Breast epithelium (tissue), 4 donors: ENCODE data around the gene EPM2A. TPM values are rescaled to one million over a fixed set of nuclear protein-coding genes. Genes with fewer than 3 reads are reported as not detected.
"Not testable (repeated sequence)": the region's sequence is repeated elsewhere in the genome, so short reads cannot be mapped to it uniquely, and the experiment has no call there.

Experiments
- DNase-seq, 2 donors: peaks; one replicate each; pipeline ENCODE4 v3.0.0-alpha.2; 2019; ENCODE audit warnings: low spot score in 2 of 2
- H3K27ac ChIP-seq, 2 donors: fragments of 200-600 bp; sonication (generic) in 1 of 2; one replicate each; pipeline ENCODE4 v1.5.1; 2016 to 2019; ENCODE audit warnings: mild to moderate bottlenecking in 1 of 2
- H3K27me3 ChIP-seq, 2 donors: fragments of 200-600 bp; sonication (generic) in 1 of 2; one replicate each; pipeline versions ENCODE4 v1.5.1 to v1.6.0; 2017 to 2019; ENCODE audit warnings: control low read depth in 1 of 2, mild to moderate bottlenecking in 1 of 2
- H3K36me3 ChIP-seq: fragments of 200-600 bp; one replicate; pipeline ENCODE4 v1.5.1; 2019
- H3K4me1 ChIP-seq, 2 donors: fragments of 200-600 bp; sonication (generic); one replicate each; pipeline ENCODE4 v1.5.1; 2016 to 2019; ENCODE audit warnings: control low read depth in 1 of 2
- H3K4me3 ChIP-seq, 3 donors: fragments of 200-600 bp; sonication (generic); 1 replicate in 2 of 3; 2 replicates in 1 of 3; pipeline ENCODE4 v1.5.1; 2016 to 2019; ENCODE audit warnings: mild to moderate bottlenecking in 3 of 3, moderate library complexity in 2 of 3
- H3K9me3 ChIP-seq, 2 donors: fragments of 200-600 bp; sonication (generic) in 1 of 2; one replicate each; pipeline ENCODE4 v1.5.1; 2016 to 2019; ENCODE audit warnings: control low read depth in 1 of 2
- CTCF ChIP-seq, 3 donors: fragments of 450-650 bp; IDR thresholded peaks; one replicate each; pipeline ENCODE4 v1.5.1; 2016 to 2017; ENCODE audit warnings: antibody characterized with exemption in 3 of 3, mild to moderate bottlenecking in 3 of 3, moderate library complexity in 3 of 3
- POLR2A ChIP-seq: fragments of 450-650 bp; IDR thresholded peaks from one replicate; pipeline ENCODE4 v1.6.1; 2016; ENCODE audit warnings: antibody characterized with exemption, mild to moderate bottlenecking, moderate library complexity
- POLR2AphosphoS5 ChIP-seq, 3 donors: sonication (generic); formaldehyde crosslinking; IDR thresholded peaks; one replicate each; pipeline ENCODE4 v1.6.1; 2017; ENCODE audit warnings: antibody characterized with exemption in 3 of 3
- intact Hi-C: fragments of 100-400 bp; cut with DNase I; formaldehyde crosslinking; loops from one replicate; pipeline ENCODE4 v1.15.1; 2023; ENCODE audit warnings: low total_unique reads
- total RNA-seq, 3 donors: library from RNA; depleted of rRNA; stranded (reverse); fragments of >200 nt; gene quantifications; one replicate each; pipeline ENCODE4 v1.1.0, GENCODE V29; 2016

Gene EPM2A
- total RNA-seq, 3 donors from 2014 or later = 14.1 to 19.5 (median 15.7) TPM

- no peak overlapping the region for H3K27ac ChIP-seq
- no peak overlapping the region for H3K4me3 ChIP-seq
- TF ChIP-seq CTCF (IDR thresholded peaks at IDR 0.05) (no peak), POLR2A (no peak), POLR2AphosphoS5 (IDR thresholded peaks at IDR 0.05) (no peak)
- no peak for DNase-seq
- no peaks in the 10 kb centered on the region for H3K36me3 ChIP-seq
- H3K4me1 ChIP-seq = no peaks in the 10 kb centered on the region
- H3K9me3 ChIP-seq = peaks cover 0 to 5% of the 10 kb centered on the region in 2 donors
- no peaks in the 10 kb centered on the region for H3K27me3 ChIP-seq
- intact Hi-C loops = loop anchor here (10.0 kb wide), 1 partner anchor 943 kb away; no protein-coding TSS in a partner anchor
These were observed 23.9 kb downstream of the EPM2A start for GRCh38 chr6:145711372-145711771.

- no peaks in the 10 kb centered on the region for H3K27me3 ChIP-seq
- DNase-seq = no peak
- intact Hi-C loops = loop anchor here (5.0 kb wide), 1 partner anchor 390 kb away; no protein-coding TSS in a partner anchor
- TF ChIP-seq POLR2A (no peak), CTCF (IDR thresholded peaks at IDR 0.05) (no peak), POLR2AphosphoS5 (IDR thresholded peaks at IDR 0.05) (no peak)
- H3K27ac ChIP-seq = no peak overlapping the region
- H3K4me1 ChIP-seq = no peaks in the 10 kb centered on the region
- H3K9me3 ChIP-seq = no peaks in the 10 kb centered on the region
- H3K4me3 ChIP-seq = no peak overlapping the region
- H3K36me3 ChIP-seq = no peaks in the 10 kb centered on the region
These were observed 27.9 kb downstream of the EPM2A start for GRCh38 chr6:145707397-145707796.

GRCh38 chr6:145705561-145705960, 29.8 kb downstream of the EPM2A start:
- H3K36me3 ChIP-seq = no peaks in the 10 kb centered on the region
- no peak for DNase-seq
- TF ChIP-seq CTCF (IDR thresholded peaks at IDR 0.05) = no peak
- no peak for TF ChIP-seq POLR2AphosphoS5 (IDR thresholded peaks at IDR 0.05)
- TF ChIP-seq POLR2A = no peak
- intact Hi-C loops = loop anchor here (5.0 kb wide), 1 partner anchor 392 kb away; no protein-coding TSS in a partner anchor
- H3K9me3 ChIP-seq = no peaks in the 10 kb centered on the region
- H3K4me3 ChIP-seq = no peak overlapping the region
- no peak overlapping the region for H3K27ac ChIP-seq
- H3K4me1 ChIP-seq = no peaks in the 10 kb centered on the region
- H3K27me3 ChIP-seq = no peaks in the 10 kb centered on the region

- Histone ChIP-seq H3K27me3 (no peaks in the 10 kb centered on the region), H3K36me3 (no peaks in the 10 kb centered on the region), H3K9me3 (no peaks in the 10 kb centered on the region), H3K27ac (no peak overlapping the region), H3K4me3 (no peak overlapping the region), H3K4me1 (no peaks in the 10 kb centered on the region)
- intact Hi-C loops = no loop called here
- DNase-seq = no peak
- TF ChIP-seq POLR2AphosphoS5 (IDR thresholded peaks at IDR 0.05) (no peak), CTCF (IDR thresholded peaks at IDR 0.05) (no peak), POLR2A (no peak)
These were observed 31.1 kb downstream of the EPM2A start for GRCh38 chr6:145704143-145704781.

GRCh38 chr6:145699462-145699861, 35.9 kb downstream of the EPM2A start:
- intact Hi-C loops = no loop called here
- H3K36me3 ChIP-seq = no peaks in the 10 kb centered on the region

GRCh38 chr6:145697401-145697800, 37.9 kb downstream of the EPM2A start:
- H3K4me1 ChIP-seq, H3K27ac ChIP-seq, H3K4me3 ChIP-seq, H3K36me3 ChIP-seq, intact Hi-C loops, H3K9me3 ChIP-seq, H3K27me3 ChIP-seq, DNase-seq: not testable (repeated sequence)

More at GRCh38 chr6:145699462-145699861, 35.9 kb downstream of the EPM2A start:
- Histone ChIP-seq H3K4me3 (no peak overlapping the region), H3K4me1 (no peaks in the 10 kb centered on the region), H3K27ac (no peak overlapping the region), H3K27me3 (no peaks in the 10 kb centered on the region), H3K9me3 (no peaks in the 10 kb centered on the region)
- no peak for TF ChIP-seq CTCF (IDR thresholded peaks at IDR 0.05)
- no peak for TF ChIP-seq POLR2AphosphoS5 (IDR thresholded peaks at IDR 0.05)
- no peak for DNase-seq
